Glomerular visceral epithelial cell (primary cell): ENCODE data around the gene OR2A42.
"Not testable (repeated sequence)": the region's sequence is repeated elsewhere in the genome, so short reads cannot be mapped to it uniquely, and the experiment has no call there.

Source experiments
- DNase-seq: peaks from one replicate; pipeline ENCODE4 v3.0.0-alpha.2; 2016; ENCODE audit errors: extremely low spot score

Gene OR2A42, protein sequence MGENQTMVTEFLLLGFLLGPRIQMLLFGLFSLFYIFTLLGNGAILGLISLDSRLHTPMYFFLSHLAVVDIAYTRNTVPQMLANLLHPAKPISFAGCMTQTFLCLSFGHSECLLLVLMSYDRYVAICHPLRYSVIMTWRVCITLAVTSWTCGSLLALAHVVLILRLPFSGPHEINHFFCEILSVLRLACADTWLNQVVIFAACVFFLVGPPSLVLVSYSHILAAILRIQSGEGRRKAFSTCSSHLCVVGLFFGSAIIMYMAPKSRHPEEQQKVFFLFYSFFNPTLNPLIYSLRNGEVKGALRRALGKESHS

DNA sequence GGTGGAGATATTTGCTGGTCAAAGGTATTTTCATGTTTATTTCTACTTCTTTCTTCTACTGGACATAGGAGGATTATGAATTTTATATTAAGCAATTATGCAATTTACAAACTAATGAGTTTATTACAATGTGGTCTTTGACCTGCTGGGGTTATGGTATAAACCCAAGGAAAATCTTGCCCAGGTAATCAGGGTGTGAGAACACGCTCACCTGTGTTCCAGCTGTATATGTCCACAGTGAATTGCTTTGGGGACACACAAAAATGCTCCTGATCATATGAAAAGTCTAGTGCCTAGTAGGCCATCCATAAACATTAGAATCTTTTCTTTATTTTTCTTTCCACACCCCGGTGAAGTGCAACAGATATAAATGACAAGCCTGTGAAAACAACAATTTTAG lies at the start of gene OR2A42:
Gene OR2A42, minus strand, starts transcription at position 241 of the 400 bp plus-strand sequence. CDS start 6,762 bp downstream, outside the sequence.
- not testable (repeated sequence) for DNase-seq

DNA sequence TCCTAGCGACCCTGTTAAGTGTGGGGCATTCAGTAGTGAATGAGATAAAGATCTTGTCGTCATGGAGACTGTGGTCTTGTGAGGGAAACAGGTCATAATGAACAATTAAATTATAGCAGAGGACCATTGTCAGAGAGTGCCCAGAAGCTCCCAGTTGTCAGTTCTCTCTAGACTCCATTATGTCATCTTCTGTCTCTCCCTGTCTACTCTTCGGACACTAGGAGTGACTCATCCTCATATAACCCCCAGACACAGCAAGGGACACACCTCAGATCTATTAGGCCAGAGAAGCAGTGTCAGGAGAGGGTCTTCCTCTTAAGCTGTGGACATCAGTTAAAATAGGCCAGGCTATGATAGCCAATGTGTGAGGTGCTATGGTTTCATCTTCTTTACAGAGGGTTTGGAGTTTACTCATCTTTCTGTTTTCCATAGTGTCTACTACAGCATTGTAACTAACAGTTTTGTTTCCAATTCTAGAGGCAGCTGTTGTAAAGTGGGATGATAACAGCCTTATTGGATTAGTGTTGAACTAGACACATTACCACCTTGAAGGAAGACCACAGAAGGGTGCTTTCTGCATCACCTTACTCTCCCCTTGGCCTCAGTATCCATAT lies 47.9 kb upstream of the OR2A42 start:
- not testable (repeated sequence) for DNase-seq

DNA sequence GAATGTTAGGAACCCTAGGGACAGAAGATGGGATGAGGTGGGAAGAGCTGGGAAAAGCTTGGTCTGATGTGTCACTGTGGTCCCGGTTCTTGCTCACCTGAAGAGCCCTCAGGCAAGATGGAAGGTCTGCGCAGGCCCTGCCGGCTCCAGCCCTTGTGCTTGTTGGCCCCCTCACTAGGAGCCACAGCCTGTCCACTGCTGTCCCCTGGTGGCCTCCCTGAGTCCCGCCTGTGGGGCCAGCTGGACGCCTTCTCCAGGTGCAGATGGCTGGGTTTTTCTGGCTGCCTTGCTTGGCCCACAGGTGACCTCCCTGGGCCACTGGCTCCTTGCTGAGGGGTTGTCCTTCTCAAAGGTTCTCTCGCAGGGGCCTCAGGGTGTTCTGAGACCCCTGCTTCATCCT lies 44.3 kb upstream of the OR2A42 start:
- DNase-seq = not testable (repeated sequence)

DNA sequence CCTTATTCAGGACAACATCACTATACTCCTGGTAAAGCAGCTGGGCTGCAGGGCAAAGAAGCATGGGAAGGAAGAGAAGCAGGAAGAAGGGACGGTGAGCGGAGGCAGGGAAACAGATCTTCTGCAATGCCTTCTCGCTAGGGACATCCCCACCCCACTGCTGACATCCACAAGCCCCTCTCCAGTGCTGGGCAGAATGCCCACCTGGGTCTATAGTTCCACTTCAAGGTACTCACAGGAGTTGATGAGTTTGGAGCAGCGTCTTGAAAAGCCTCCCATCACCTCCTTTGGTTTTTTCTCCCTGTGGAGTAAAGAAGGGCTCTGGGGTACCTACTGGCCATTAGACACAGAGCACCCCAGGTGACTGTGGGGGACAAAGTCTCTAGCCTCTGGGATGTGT lies 43.1 kb upstream of the OR2A42 start:
- DNase-seq = not testable (repeated sequence)

DNA sequence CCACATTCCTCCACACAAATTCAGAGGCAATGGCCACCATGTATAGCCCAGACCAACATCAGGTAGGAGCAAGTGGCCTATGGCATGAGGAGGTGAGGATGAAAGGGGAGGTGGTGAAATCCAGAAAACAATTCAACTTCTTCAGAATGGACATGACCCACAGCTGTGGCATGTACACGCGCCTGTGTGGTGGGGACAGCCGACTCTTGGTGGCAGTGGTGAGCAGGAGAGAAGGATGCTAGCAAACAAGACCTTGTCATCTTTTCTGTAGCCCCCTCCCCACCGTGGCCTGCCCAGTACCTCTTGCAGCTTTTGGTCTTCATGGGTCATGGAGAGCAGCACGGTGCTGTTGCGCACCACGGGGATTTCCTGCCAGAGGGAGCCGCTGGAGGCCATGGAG lies 42.6 kb upstream of the OR2A42 start:
- DNase-seq = not testable (repeated sequence)

DNA sequence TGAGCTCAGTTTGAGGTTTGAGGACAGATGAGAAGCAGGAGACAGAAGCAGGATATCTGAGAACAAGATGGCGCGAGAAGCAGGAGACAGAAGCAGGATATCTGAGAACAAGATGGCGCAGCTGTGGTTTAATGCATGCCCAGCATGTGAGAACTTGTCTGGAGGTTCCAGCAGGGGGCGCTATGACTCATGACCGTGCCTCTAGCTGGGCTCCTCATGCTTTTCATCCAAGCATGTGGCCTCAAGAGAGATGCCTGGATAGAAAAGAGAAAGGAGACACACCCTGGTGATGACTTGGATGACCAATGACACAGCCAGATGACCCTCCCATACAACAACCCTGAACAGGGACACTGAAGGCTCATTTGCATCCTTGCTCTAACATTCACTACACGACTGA lies 40.6 kb upstream of the OR2A42 start:
- DNase-seq = not testable (repeated sequence)

DNA sequence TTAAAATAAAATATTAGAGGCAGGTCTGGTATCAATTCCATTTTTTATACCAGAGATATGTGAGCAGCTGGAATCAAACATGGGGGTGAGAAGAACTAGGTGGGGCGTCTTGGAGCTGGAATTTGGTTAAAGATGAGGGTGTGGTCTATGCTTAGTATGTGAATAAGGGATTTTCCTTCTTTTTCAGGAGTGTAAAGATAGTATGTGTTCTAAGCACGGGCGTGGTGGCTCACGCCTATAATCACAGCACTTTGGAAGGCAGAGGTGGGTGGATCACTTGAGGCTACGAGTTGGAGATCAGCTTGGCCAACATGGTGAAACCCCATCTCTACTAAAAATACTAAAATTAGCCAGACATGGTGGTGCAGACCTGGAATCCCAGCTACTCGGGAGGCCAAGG lies 35.9 kb upstream of the OR2A42 start:
- not testable (repeated sequence) for DNase-seq

DNA sequence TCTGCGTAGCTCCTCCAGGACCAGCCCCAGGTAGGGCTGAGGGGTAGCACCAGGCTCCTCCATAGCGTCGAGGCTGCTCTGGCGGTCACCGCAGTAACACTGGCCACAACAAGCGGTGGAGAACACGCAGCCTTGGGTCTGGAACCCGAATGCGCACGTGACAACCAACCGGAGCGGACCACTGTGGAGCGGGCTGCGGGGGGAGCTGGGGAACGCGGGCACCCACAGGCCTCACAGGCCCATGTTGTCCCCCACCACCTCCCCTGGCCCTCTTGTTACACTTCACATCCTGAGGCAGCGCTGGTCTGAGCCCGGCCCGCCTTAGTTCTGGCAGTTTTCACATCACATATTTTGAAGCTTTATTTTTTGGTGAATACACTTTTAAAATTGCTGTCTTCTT lies 29.8 kb upstream of the OR2A42 start, which contains the start of gene CTAGE8:
Gene CTAGE8, minus strand, starts transcription at position 101 of the 400 bp plus-strand sequence. Its CDS starts 38 bp downstream, at position 63.
- not testable (repeated sequence) for DNase-seq

DNA sequence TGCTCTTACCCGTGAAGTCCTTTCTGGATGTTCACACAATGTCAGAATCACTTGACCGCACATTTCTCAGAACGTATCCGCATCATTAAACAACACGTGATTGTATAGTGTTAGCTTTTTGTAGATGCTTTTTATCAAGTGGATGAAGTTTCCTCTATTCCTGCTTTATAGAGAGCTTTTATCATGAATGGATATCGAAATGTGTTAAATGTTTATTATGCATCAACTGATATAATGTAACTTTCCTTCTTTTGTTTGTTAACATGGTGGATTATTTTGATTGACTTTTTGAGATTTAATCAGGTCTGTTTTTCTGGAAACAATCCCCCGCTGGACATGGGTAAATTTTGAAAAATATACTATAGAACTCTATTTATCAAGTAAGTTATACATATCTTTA lies 25.3 kb upstream of the OR2A42 start, which contains the start of gene OR2A7:
Gene OR2A7, minus strand, starts transcription at position 101 of the 400 bp plus-strand sequence. CDS start 5,164 bp downstream, outside the sequence.
- not testable (repeated sequence) for DNase-seq

DNA sequence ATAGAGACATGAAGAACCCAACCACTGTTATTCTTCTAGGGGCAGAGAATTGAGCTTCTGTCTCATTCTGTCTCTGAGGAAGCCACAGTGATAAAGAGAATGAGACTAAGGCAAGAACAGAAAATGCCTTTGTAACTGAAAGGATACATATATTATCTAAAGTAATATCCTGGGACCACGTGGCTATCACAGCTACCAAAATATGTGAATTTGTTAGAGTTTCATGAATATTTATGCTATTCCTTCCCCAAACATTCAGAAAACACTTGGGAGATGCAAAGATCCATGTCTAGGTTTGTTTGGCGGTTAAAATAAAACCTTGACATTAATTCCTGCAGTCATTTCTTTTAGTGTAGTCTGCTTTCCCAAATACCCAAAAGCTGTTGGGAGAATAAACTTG lies 22.7 kb upstream of the OR2A42 start:
- DNase-seq = not testable (repeated sequence)

DNA sequence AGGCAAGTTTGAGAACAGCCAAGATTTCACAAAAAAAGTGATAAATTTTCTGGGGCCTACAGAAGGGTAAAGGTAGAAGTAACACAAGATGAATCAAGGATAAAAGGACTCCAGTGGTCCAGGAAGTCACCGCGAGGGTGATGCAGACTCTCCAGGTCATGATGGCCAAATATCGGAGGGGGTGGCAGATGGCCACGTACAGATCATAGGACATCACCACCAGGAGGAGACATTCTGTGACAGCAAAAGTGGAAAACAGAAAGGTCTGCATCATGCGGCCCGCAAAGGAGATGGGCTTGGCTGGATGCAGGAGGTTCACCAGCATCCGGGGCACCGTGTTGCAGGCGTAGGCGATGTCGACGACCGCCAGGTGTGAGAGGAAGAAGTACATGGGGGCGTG lies 19.7 kb upstream of the OR2A42 start:
- DNase-seq = not testable (repeated sequence)

DNA sequence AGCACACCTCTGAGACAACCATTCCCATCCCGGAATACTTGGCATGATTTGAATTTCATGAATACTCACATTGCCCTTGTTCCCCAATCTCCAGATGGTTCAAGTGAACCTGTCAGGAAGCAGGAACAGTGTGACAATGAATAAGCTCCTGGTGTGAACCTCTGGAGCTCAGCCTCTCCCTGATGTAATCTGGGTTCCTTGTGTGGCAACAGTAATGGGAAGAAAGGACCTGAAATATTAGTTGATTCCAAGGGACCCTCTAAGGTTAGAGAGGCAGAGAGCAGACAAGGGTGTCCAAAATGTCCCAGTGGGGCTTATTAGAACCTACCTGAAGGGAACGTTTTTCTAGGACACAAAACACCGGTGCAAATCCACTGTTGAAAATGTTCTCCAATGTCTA lies 16.7 kb upstream of the OR2A42 start:
- DNase-seq = no peak

DNA sequence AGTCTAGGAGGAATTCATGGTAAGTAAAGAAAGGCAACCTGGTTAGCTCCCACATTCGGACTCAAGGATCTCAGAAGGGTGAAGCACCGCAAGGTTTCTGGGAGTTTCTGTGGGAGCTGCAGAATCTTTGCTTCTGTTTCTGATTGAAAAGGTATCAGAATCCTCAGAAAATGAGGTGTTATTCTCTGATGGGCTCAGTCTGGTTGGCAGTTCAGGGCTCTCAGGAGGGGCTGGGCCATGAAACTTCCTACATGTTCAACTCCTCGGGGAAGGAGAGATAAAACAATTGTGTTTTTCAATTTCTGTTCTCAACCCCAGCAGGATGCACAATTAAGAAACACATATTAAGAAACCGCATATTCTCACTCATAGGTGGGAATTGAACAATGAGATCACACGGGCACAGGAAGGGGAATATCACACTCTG lies 16.1 kb upstream of the OR2A42 start:
- DNase-seq = no peak

DNA sequence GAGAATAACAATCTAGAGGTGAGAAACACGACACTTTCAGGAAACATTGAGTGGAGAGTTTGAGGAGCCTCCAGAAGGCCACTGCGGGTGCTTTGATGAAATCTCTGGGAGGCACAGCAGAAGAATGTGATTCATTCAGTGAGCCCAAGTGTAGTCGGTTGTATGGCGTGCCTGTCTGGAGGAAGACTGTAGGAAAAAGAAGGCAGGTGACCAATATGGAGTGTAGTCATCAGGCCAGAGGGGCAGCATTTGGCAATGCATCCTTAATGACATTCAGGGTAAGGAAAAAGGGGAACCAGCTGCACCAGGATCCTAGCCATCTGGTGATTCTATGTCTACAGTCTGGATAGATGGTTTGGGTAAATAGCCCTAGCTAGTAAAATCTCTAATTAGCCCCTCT lies 12.9 kb upstream of the OR2A42 start:
- DNase-seq = not testable (repeated sequence)

DNA sequence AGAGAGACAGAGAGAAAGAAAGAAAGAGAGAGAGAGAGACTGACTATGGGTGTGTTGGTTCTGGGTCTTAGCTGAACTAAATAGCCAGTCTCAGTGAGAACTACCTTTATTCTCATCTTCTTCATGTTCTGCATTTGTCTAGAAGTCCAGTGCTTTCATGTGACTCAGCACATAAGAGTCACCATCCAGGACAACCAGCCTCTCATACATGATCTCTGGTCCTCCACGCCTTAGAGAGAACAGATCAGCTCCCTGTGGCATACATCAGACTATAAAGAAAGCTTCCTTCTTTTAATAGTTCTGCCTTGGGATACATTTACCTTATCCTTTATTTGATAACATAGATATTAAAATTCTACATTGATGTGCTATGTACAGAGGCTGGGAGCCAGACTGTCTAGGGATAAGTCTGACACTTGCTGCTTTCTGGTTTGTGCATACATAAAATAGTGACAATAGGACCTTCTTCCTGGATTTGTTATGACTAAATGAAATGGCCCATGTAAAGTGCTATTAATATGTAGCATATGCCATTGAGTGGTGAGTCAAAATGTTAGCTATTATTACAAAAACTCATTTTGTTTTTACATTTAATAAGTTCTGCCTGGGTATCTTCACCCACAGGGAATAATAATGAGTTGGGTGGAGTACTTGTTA lies 8.4 kb upstream of the OR2A42 start:
- not testable (repeated sequence) for DNase-seq

DNA sequence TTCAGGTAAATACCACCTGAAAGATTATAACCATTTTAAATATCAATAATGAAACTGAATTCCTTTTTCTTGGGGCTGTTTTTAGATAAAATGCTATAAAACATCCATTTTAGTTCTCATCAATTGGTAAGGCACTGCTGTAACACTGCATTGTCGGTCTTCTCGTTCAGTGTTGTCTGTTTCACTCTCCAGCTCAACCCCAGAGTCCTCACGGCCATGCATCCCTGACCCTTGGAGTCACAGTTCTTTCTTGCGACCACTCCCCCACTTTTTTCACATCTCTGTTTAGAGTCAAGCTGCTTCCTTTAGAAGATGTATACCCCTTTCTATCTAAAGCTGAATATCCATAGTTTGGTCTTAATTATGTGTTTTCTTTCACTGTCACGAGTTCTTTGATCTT lies 7.6 kb upstream of the OR2A42 start:
- not testable (repeated sequence) for DNase-seq

DNA sequence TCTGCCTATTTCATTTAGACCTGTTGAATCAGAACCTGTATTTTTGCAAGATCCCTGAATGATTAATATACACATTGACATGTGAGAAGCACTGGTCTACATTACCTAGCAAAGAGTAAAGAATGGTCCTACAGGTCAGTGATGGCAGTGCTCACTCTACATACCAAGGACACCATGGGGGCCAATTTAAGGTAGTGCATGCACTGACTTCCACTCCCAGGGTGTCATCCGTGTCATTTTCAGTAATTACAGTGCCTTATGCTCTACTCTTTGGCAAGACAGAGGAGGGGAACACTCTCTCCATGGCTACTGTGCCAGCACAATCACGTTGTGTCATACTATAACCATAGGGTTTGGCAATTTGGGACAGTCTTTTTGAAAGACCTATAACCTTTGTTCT lies 6.0 kb upstream of the OR2A42 start:
- not testable (repeated sequence) for DNase-seq

DNA sequence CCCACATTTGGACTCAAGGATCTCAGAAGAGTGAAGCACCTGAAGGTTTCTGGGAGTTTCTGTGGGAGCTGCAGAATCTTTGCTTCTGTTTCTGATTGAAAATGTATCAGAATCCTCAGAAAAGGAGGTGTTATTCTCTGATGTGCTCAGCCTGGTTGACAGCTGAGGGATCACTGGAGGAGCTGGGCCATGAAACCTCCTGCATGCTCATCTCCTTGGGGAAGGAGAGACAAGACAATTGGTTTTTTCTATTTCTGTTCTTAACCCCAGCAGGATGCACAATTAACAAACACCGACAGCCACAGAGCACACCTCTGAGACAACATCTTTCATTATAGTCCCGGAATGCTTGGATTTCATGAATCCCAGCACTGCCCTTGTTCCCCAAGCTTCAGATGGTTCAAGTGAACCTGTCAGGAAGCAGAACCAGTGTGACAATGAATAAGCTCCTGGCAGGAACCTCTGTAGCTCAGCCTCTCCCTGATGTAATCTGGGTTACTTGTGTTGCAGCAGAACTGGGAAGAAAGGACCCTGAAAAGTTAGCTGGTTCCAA lies 799 bp downstream of the OR2A42 start:
- not testable (repeated sequence) for DNase-seq

DNA sequence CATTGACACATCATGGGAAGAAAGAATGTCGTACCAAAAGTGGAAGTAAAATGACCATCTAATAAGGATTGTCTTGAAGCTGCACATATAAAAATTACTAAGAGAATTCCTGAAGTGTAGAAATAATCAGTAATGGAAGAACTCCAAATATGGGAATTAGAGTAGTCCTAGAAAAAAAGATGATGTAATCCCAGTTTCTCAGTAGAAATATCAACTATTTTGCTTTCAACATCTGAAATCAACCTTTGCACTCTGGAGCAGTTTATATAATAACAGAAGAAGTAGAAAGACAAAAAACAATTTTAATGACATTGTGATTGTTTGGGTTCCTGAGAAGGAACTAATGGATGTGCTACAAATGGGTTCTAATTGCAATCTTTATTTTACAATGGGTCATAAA lies 6.4 kb downstream of the OR2A42 start:
- DNase-seq = not testable (repeated sequence)

DNA sequence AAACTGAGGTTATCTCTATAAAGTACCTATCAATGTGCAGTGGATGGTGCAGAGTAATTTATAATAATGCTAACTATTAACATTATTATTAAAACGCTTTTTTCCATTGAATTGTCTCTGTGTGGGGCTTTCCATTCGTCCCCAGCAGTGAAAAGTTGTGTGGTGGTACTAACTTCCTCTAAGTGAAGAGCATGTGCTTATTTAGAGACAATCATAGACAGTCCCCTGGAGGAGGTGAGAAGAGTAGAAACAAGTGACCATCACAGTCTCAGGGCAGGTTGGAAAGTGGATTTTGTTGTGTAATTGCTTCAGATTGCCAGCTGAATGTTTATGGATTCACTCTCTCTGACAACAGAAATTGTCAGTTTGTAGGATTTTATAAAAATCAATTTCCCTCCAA lies 8.4 kb downstream of the OR2A42 start:
- not testable (repeated sequence) for DNase-seq

DNA sequence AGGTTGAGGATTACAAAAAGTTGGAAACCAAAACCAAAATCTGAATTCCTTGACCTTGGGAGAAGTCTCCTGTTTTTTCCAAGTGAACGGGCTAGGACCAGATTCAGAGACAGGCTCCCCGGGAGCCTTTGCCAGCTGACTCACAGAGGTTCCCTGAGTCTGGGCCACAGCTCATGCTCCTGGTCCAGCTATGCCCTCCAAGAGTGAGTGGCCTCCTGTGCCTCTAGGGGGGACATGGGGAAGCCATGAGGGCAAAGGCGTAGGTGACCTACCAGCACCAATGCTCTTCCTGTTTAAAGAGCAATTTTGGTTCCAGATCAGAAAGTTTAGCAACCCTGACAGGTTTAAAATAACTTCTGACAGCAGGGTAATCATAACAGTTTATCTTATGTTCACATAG lies 10.6 kb downstream of the OR2A42 start:
- DNase-seq = not testable (repeated sequence)

DNA sequence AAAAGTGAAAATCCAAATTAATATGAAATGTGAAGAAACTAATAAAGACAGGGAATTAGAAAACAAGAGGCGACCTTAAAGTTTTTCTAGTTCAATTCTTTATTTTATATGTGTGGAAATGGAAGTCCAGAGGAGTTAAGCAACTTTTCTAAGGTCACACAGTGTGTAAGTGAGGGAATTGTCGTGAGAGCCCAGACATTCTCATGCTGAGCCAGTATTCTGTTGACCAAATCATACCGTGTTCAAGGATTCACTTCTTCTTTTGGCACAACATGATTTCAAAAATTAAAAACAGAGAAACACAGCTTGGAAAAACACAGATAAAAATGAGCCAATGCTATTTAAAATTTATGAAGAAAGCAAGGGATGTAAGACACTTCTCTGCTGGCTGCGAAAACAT lies 12.5 kb downstream of the OR2A42 start:
- not testable (repeated sequence) for DNase-seq
